MM.1S (cell line): Measurements from ENCODE around the gene FBXO24.

Source experiments
- DNase-seq: peaks from one replicate; pipeline ENCODE4 v3.0.0-alpha.2; 2015
- H2AFZ ChIP-seq: fragments of 300-600 bp; sonication (generic); 2 replicates; pipeline ENCODE4 v1.6.0; 2016; ENCODE audit warnings: antibody characterized with exemption, low read length
- H3F3A ChIP-seq: fragments of 300-600 bp; sonication (generic); 2 replicates; pipeline ENCODE4 v1.6.1; 2016; ENCODE audit warnings: mild to moderate bottlenecking, antibody characterized with exemption, low read length, moderate library complexity, mixed read lengths; ENCODE audit not compliant: insufficient read depth
- H3K27ac ChIP-seq: fragments of 300-600 bp; sonication (generic); 2 replicates; pipeline ENCODE4 v1.5.1; 2016; ENCODE audit warnings: mild to moderate bottlenecking, low read length
- H3K27me3 ChIP-seq: fragments of 300-600 bp; sonication (generic); replicated peaks from 2 replicates; pipeline ENCODE4 v1.6.0; 2016; ENCODE audit warnings: low read length; ENCODE audit not compliant: insufficient read depth
- H3K36me3 ChIP-seq: fragments of 300-600 bp; sonication (generic); replicated peaks from 2 replicates; pipeline ENCODE4 v1.6.1; 2016; ENCODE audit warnings: mild to moderate bottlenecking, low read length, mixed read lengths; ENCODE audit not compliant: insufficient read depth
- H3K4me1 ChIP-seq: fragments of 300-600 bp; sonication (generic); 2 replicates; pipeline ENCODE4 v1.6.1; 2016; ENCODE audit warnings: low read length, mixed read lengths
- H3K4me2 ChIP-seq: fragments of 300-600 bp; sonication (generic); 2 replicates; pipeline ENCODE4 v1.6.0; 2016; ENCODE audit warnings: low read depth, low read length
- H3K4me3 ChIP-seq: fragments of 300-600 bp; sonication (generic); 2 replicates; pipeline ENCODE4 v1.5.1; 2016; ENCODE audit warnings: low read length, mixed read lengths
- H3K79me2 ChIP-seq: fragments of 300-600 bp; sonication (generic); 2 replicates; pipeline ENCODE4 v1.6.1; 2016; ENCODE audit warnings: mixed run types, low read length, mixed read lengths
- H3K9ac ChIP-seq: fragments of 300-600 bp; sonication (generic); 2 replicates; pipeline ENCODE4 v1.6.1; 2016; ENCODE audit warnings: low read length, mixed read lengths
- H3K9me2 ChIP-seq: fragments of 300-600 bp; sonication (generic); replicated peaks from 2 replicates; pipeline ENCODE4 v1.6.1; 2016; ENCODE audit warnings: mild to moderate bottlenecking, low read length, mixed read lengths; ENCODE audit not compliant: insufficient read depth
- H3K9me3 ChIP-seq: fragments of 300-600 bp; sonication (generic); replicated peaks from 2 replicates; pipeline ENCODE4 v1.6.1; 2016; ENCODE audit warnings: mild to moderate bottlenecking, low read length, mixed read lengths; ENCODE audit not compliant: insufficient read depth
- H4K20me1 ChIP-seq: fragments of 300-600 bp; sonication (generic); 2 replicates; pipeline ENCODE4 v1.6.1; 2016; ENCODE audit warnings: mild to moderate bottlenecking, low read length, moderate library complexity, mixed read lengths; ENCODE audit not compliant: insufficient read depth
- EZH2 ChIP-seq: fragments of 300-600 bp; sonication (generic); optimal IDR thresholded peaks from 2 replicates; pipeline ENCODE3; 2017; ENCODE audit warnings: low read depth, mild to moderate bottlenecking, antibody characterized with exemption, low read length, mixed read lengths
- EZH2phosphoT487 ChIP-seq: fragments of 300-600 bp; sonication (generic); IDR thresholded peaks from 2 replicates; pipeline ENCODE4 v1.6.1; 2018; ENCODE audit warnings: antibody characterized with exemption, low read length
- TF ChIP-seq, protein P1 (sequence below): fragments of 300-600 bp; sonication (generic); IDR thresholded peaks from 2 replicates; pipeline ENCODE4 v1.5.1; 2016; ENCODE audit warnings: antibody characterized with exemption, low read length, mixed read lengths

Gene FBXO24

DNA sequence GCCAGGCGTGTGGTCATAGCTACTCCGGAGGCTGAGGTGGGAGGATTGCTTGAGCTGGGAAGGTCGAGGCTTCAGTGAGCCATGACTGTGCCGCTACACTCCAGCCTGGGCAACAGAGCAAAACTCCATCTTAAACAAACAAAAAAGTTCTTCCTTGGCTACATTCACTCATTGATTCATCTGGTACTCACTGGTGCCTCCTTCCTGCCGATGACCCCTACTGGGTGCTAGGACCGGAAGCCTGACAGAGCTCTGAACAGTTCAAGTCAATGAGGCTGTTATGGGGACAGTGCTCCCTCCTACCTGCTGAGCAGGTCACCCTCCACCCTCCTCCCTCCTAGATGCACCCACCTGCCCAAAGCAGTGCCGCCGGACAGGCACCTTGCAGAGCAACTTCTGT lies 21.0 kb downstream of the FBXO24 start:
- Histone ChIP-seq H4K20me1 (no peaks in the 10 kb centered on the region), H3K27me3 (peaks cover 83% of the 10 kb centered on the region), H3K4me2 (no peak overlapping the region), H3K4me3 (no peak overlapping the region), H3K27ac (no peak overlapping the region), H3K9me3 (no peaks in the 10 kb centered on the region), H3K9me2 (no peaks in the 10 kb centered on the region), H3K79me2 (no peaks in the 10 kb centered on the region), H2AFZ (no peak overlapping the region), H3K36me3 (no peaks in the 10 kb centered on the region), H3K9ac (no peak overlapping the region), H3K4me1 (no peaks in the 10 kb centered on the region; the same call in 1 of the 2 replicates), H3F3A (peaks cover 4% of the 10 kb centered on the region; the same call in 1 of the 2 replicates)
- TF ChIP-seq, protein P1, sequence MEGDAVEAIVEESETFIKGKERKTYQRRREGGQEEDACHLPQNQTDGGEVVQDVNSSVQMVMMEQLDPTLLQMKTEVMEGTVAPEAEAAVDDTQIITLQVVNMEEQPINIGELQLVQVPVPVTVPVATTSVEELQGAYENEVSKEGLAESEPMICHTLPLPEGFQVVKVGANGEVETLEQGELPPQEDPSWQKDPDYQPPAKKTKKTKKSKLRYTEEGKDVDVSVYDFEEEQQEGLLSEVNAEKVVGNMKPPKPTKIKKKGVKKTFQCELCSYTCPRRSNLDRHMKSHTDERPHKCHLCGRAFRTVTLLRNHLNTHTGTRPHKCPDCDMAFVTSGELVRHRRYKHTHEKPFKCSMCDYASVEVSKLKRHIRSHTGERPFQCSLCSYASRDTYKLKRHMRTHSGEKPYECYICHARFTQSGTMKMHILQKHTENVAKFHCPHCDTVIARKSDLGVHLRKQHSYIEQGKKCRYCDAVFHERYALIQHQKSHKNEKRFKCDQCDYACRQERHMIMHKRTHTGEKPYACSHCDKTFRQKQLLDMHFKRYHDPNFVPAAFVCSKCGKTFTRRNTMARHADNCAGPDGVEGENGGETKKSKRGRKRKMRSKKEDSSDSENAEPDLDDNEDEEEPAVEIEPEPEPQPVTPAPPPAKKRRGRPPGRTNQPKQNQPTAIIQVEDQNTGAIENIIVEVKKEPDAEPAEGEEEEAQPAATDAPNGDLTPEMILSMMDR, result no peak
- no peak for TF ChIP-seq EZH2phosphoT487
- TF ChIP-seq EZH2, result no peak
- no peak for DNase-seq

DNA sequence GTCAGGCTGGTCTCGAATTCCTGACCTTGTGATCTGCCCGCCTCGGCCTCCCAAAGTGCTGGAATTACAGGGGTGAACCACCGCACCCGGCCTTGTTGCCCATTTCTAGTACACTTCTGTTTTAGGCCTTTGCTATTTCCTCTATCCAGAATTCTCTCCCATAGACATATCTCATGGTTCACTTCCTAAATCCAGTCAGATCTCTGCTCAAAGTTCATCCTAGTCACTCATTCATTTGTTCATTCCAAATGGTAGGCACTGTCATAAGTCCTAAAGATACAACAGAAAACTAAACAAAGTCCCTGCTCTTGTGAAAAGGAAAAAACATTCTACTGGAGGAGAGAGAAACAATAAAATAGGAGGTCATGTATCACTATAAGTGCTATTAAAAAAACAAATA lies 23.8 kb downstream of the FBXO24 start:
- H3F3A ChIP-seq, result peaks cover 4% of the 10 kb centered on the region; the same call in 1 of the 2 replicates
- H2AFZ ChIP-seq, result no peak overlapping the region
- H3K4me2 ChIP-seq, result no peak overlapping the region
- no peak overlapping the region for H3K4me3 ChIP-seq
- no peaks in the 10 kb centered on the region for H4K20me1 ChIP-seq
- no peak for DNase-seq
- TF ChIP-seq, protein P1, result no peak
- TF ChIP-seq EZH2 (no peak), EZH2phosphoT487 (no peak)
- H3K27ac ChIP-seq, result no peak overlapping the region
- H3K9me2 ChIP-seq, result no peaks in the 10 kb centered on the region
- H3K9ac ChIP-seq, result no peak overlapping the region
- H3K4me1 ChIP-seq, result no peaks in the 10 kb centered on the region
- no peaks in the 10 kb centered on the region for H3K79me2 ChIP-seq
- H3K27me3 ChIP-seq, result peaks cover 81% of the 10 kb centered on the region
- no peaks in the 10 kb centered on the region for H3K36me3 ChIP-seq
- H3K9me3 ChIP-seq, result no peaks in the 10 kb centered on the region

DNA sequence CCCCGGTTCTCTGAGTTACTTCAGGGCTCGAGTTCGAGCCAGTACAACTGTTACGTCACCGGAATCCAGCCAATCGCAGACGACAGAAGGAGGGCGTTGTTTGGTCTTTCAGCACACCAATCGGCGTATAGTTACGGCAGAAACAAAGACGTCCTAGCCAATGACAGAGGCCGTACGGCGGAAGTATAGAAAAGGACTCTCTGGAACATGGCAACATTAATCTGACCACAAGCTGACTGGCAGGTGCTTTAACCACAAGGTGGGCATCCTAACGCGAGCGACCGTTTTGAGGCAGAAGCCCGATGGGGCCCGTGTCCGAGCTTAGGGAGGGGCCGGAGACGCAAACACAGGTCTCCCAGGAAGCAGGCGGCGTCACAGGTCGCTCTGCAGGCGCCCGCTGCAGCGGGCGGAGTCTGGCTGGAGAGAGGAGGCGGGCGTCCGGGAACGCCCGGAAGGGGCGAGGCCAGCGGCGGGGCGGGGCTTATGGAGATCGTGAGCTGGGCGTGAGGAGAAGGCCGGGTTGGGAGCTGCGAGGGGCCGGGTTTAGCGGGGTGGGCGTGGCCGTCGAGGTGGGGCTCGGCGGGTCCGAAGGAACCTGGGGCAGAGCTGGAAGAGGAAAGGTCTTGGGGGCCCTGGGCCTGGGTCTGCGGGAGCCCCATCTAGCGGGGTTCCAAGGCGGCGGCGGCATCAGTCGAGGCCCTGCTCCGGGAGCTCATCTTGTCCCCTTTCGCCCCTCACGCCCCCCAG lies 26.0 kb downstream of the FBXO24 start, which contains the start of gene MOSPD3:
MOSPD3 (plus strand) TSS at position 558 of the 747 bp plus-strand sequence. CDS start 252 bp downstream, outside the sequence.
- Histone ChIP-seq H2AFZ (peak within 1 kb of the TSS; percentile 59), H4K20me1 (no peaks in the 10 kb centered on the region), H3K9ac (peak within 1 kb of the TSS; percentile 73), H3K9me2 (no peaks in the 10 kb centered on the region), H3K36me3 (no peaks in the 10 kb centered on the region), H3K27ac (peak within 1 kb of the TSS; percentile 76), H3K4me3 (peak within 1 kb of the TSS; percentile 69), H3K27me3 (peaks cover 79% of the 10 kb centered on the region), H3K79me2 (no peaks in the 10 kb centered on the region), H3K9me3 (no peaks in the 10 kb centered on the region), H3K4me1 (no peaks in the 10 kb centered on the region), H3F3A (peaks cover 4% of the 10 kb centered on the region; the same call in 1 of the 2 replicates), H3K4me2 (peak within 1 kb of the TSS; percentile 96)
- TF ChIP-seq EZH2, result no peak
- TF ChIP-seq EZH2phosphoT487, result no peak
- TF ChIP-seq, protein P1, result no peak
- peak; percentile 100 for DNase-seq
